Measurements from ENCODE around the gene POLE.

Gene POLE

DNA sequence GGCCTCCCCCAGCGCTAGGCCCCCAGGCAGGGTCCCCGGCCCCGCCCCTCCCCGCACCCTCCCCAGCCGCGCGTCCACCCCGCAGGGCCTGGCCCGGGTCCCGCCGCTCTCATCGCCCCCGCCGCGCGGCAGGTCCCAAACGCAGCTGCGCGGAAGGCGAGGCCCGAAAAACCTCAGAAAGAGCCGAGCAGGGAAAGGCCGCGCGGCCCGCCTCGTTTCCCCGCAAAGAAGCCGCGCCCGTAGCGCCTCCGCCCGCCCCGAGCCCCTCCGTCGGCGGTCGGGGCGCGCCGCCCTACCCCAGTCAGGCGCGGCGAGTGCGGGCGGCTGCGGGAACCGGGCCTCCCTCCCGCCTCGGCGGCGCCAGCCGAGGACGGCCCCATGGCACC, 324 bp downstream of the POLE start:
- peak in 1 of 3 donors; percentile 3 for DNase-seq
- H3K9me3 ChIP-seq (ENCODE audit: control insufficient read depth, low read length): no peaks in the 10 kb centered on the region
- H3K27ac ChIP-seq (ENCODE audit: insufficient read depth, low read length, poor library complexity, severe bottlenecking): peak overlapping the region; percentile 25
- H3K4me1 ChIP-seq (ENCODE audit: control insufficient read depth, insufficient read depth, low read length, poor library complexity, severe bottlenecking): peaks cover 7% of the 10 kb centered on the region
- H3K27me3 ChIP-seq (replicated peaks; ENCODE audit: control insufficient read depth, insufficient read depth, low read length, poor library complexity, severe bottlenecking): no peaks in the 10 kb centered on the region
- H3K36me3 ChIP-seq (ENCODE audit: control insufficient read depth, insufficient read depth, low read length): no peaks in the 10 kb centered on the region
- H3K4me3 ChIP-seq (ENCODE audit: insufficient read depth, low read depth, low read length, poor library complexity, severe bottlenecking): peak overlapping the region; percentile 59

DNA sequence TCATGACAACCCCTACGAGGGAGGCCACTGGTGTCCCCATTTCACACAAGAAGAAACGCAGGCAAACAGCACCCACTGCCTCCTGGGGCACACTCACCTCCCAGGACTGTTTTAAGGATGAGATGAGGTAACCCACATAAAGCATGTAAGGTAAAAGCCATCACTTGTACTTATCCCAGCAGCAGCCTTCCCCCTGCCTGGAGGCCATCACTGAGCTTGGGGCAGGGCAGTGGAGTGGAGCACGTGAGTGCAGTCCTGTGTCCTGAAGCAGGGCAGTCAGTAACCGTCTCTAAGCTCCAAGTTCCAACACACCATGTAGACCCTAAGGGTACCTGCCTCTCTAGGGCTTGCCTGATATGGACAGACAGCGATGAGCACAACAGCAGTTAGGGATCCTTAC, 1.7 kb downstream of the POLE start:
- no peaks in the 10 kb centered on the region for H3K36me3 ChIP-seq (ENCODE audit: control insufficient read depth, insufficient read depth, low read length)
- peaks cover 7% of the 10 kb centered on the region for H3K4me1 ChIP-seq (ENCODE audit: control insufficient read depth, insufficient read depth, low read length, poor library complexity, severe bottlenecking)
- DNase-seq: no peak
- no peaks in the 10 kb centered on the region for H3K9me3 ChIP-seq (ENCODE audit: control insufficient read depth, low read length)
- H3K4me3 ChIP-seq (ENCODE audit: insufficient read depth, low read depth, low read length, poor library complexity, severe bottlenecking): no peak overlapping the region
- no peak overlapping the region for H3K27ac ChIP-seq (ENCODE audit: insufficient read depth, low read length, poor library complexity, severe bottlenecking)
- H3K27me3 ChIP-seq (replicated peaks; ENCODE audit: control insufficient read depth, insufficient read depth, low read length, poor library complexity, severe bottlenecking): no peaks in the 10 kb centered on the region

GRCh38 chr12:132677492-132677891, 9.7 kb downstream of the POLE start:
- Histone ChIP-seq H3K27me3 (replicated peaks; ENCODE audit: control insufficient read depth, insufficient read depth, low read length, poor library complexity, severe bottlenecking) (no peaks in the 10 kb centered on the region), H3K36me3 (ENCODE audit: control insufficient read depth, insufficient read depth, low read length) (peaks cover 55% of the 10 kb centered on the region), H3K9me3 (ENCODE audit: control insufficient read depth, low read length) (no peaks in the 10 kb centered on the region), H3K4me3 (ENCODE audit: insufficient read depth, low read depth, low read length, poor library complexity, severe bottlenecking) (no peak overlapping the region), H3K4me1 (ENCODE audit: control insufficient read depth, insufficient read depth, low read length, poor library complexity, severe bottlenecking) (peaks cover 1% of the 10 kb centered on the region), H3K27ac (ENCODE audit: insufficient read depth, low read length, poor library complexity, severe bottlenecking) (no peak overlapping the region)
- DNase-seq: no peak

- Histone ChIP-seq H3K4me3 (ENCODE audit: insufficient read depth, low read depth, low read length, poor library complexity, severe bottlenecking) (no peak overlapping the region), H3K4me1 (ENCODE audit: control insufficient read depth, insufficient read depth, low read length, poor library complexity, severe bottlenecking) (peaks cover 7% of the 10 kb centered on the region), H3K36me3 (ENCODE audit: control insufficient read depth, insufficient read depth, low read length) (peaks cover 62% of the 10 kb centered on the region), H3K27me3 (replicated peaks; ENCODE audit: control insufficient read depth, insufficient read depth, low read length, poor library complexity, severe bottlenecking) (no peaks in the 10 kb centered on the region), H3K9me3 (ENCODE audit: control insufficient read depth, low read length) (no peaks in the 10 kb centered on the region), H3K27ac (ENCODE audit: insufficient read depth, low read length, poor library complexity, severe bottlenecking) (no peak overlapping the region)
- DNase-seq: no peak
These were observed 11.2 kb downstream of the POLE start for GRCh38 chr12:132675757-132676432.

GRCh38 chr12:132674561-132674960, 12.6 kb downstream of the POLE start:
- Histone ChIP-seq H3K36me3 (ENCODE audit: control insufficient read depth, insufficient read depth, low read length) (peaks cover 61% of the 10 kb centered on the region), H3K4me3 (ENCODE audit: insufficient read depth, low read depth, low read length, poor library complexity, severe bottlenecking) (no peak overlapping the region)

GRCh38 chr12:132673288-132674179, 13.6 kb downstream of the POLE start:
- Histone ChIP-seq H3K36me3 (ENCODE audit: control insufficient read depth, insufficient read depth, low read length) (peaks cover 57% of the 10 kb centered on the region), H3K27me3 (replicated peaks; ENCODE audit: control insufficient read depth, insufficient read depth, low read length, poor library complexity, severe bottlenecking) (no peaks in the 10 kb centered on the region), H3K27ac (ENCODE audit: insufficient read depth, low read length, poor library complexity, severe bottlenecking) (no peak overlapping the region), H3K4me1 (ENCODE audit: control insufficient read depth, insufficient read depth, low read length, poor library complexity, severe bottlenecking) (peaks cover 7% of the 10 kb centered on the region), H3K9me3 (ENCODE audit: control insufficient read depth, low read length) (no peaks in the 10 kb centered on the region), H3K4me3 (ENCODE audit: insufficient read depth, low read depth, low read length, poor library complexity, severe bottlenecking) (no peak overlapping the region)
- DNase-seq: no peak

More at GRCh38 chr12:132674561-132674960, 12.6 kb downstream of the POLE start:
- Histone ChIP-seq H3K4me1 (ENCODE audit: control insufficient read depth, insufficient read depth, low read length, poor library complexity, severe bottlenecking) (peaks cover 7% of the 10 kb centered on the region), H3K9me3 (ENCODE audit: control insufficient read depth, low read length) (no peaks in the 10 kb centered on the region), H3K27ac (ENCODE audit: insufficient read depth, low read length, poor library complexity, severe bottlenecking) (no peak overlapping the region), H3K27me3 (replicated peaks; ENCODE audit: control insufficient read depth, insufficient read depth, low read length, poor library complexity, severe bottlenecking) (no peaks in the 10 kb centered on the region)
- DNase-seq: no peak

- Histone ChIP-seq H3K36me3 (ENCODE audit: control insufficient read depth, insufficient read depth, low read length) (peaks cover 58% of the 10 kb centered on the region), H3K4me3 (ENCODE audit: insufficient read depth, low read depth, low read length, poor library complexity, severe bottlenecking) (no peak overlapping the region), H3K9me3 (ENCODE audit: control insufficient read depth, low read length) (no peaks in the 10 kb centered on the region), H3K27ac (ENCODE audit: insufficient read depth, low read length, poor library complexity, severe bottlenecking) (no peak overlapping the region), H3K27me3 (replicated peaks; ENCODE audit: control insufficient read depth, insufficient read depth, low read length, poor library complexity, severe bottlenecking) (no peaks in the 10 kb centered on the region), H3K4me1 (ENCODE audit: control insufficient read depth, insufficient read depth, low read length, poor library complexity, severe bottlenecking) (peaks cover 7% of the 10 kb centered on the region)
- no peak for DNase-seq
These were observed 14.5 kb downstream of the POLE start for GRCh38 chr12:132672678-132673077.

GRCh38 chr12:132672116-132672515, 15.0 kb downstream of the POLE start:
- H3K36me3 ChIP-seq (ENCODE audit: control insufficient read depth, insufficient read depth, low read length): peaks cover 58% of the 10 kb centered on the region

GRCh38 chr12:132669166-132669879, 17.8 kb downstream of the POLE start:
- Histone ChIP-seq H3K27ac (ENCODE audit: insufficient read depth, low read length, poor library complexity, severe bottlenecking) (no peak overlapping the region), H3K9me3 (ENCODE audit: control insufficient read depth, low read length) (no peaks in the 10 kb centered on the region), H3K36me3 (ENCODE audit: control insufficient read depth, insufficient read depth, low read length) (peaks cover 59% of the 10 kb centered on the region), H3K27me3 (replicated peaks; ENCODE audit: control insufficient read depth, insufficient read depth, low read length, poor library complexity, severe bottlenecking) (no peaks in the 10 kb centered on the region), H3K4me1 (ENCODE audit: control insufficient read depth, insufficient read depth, low read length, poor library complexity, severe bottlenecking) (peaks cover 7% of the 10 kb centered on the region), H3K4me3 (ENCODE audit: insufficient read depth, low read depth, low read length, poor library complexity, severe bottlenecking) (no peak overlapping the region)
- DNase-seq: no peak

More at GRCh38 chr12:132672116-132672515, 15.0 kb downstream of the POLE start:
- Histone ChIP-seq H3K4me1 (ENCODE audit: control insufficient read depth, insufficient read depth, low read length, poor library complexity, severe bottlenecking) (peaks cover 7% of the 10 kb centered on the region), H3K9me3 (ENCODE audit: control insufficient read depth, low read length) (no peaks in the 10 kb centered on the region), H3K4me3 (ENCODE audit: insufficient read depth, low read depth, low read length, poor library complexity, severe bottlenecking) (no peak overlapping the region), H3K27ac (ENCODE audit: insufficient read depth, low read length, poor library complexity, severe bottlenecking) (no peak overlapping the region), H3K27me3 (replicated peaks; ENCODE audit: control insufficient read depth, insufficient read depth, low read length, poor library complexity, severe bottlenecking) (no peaks in the 10 kb centered on the region)
- DNase-seq: no peak
